ENCODE results near the gene PHLDA3. TPM values are rescaled to one million over a fixed set of nuclear protein-coding genes. Genes with fewer than 3 reads are reported as not detected.

PHLDA3 gene
- total and polyA plus RNA-seq, 2 of the 13 experiments (the other 11 are each of a cell fraction or from before 2014, with no cell fraction given) = 16.7 to 33.6 TPM

DNA sequence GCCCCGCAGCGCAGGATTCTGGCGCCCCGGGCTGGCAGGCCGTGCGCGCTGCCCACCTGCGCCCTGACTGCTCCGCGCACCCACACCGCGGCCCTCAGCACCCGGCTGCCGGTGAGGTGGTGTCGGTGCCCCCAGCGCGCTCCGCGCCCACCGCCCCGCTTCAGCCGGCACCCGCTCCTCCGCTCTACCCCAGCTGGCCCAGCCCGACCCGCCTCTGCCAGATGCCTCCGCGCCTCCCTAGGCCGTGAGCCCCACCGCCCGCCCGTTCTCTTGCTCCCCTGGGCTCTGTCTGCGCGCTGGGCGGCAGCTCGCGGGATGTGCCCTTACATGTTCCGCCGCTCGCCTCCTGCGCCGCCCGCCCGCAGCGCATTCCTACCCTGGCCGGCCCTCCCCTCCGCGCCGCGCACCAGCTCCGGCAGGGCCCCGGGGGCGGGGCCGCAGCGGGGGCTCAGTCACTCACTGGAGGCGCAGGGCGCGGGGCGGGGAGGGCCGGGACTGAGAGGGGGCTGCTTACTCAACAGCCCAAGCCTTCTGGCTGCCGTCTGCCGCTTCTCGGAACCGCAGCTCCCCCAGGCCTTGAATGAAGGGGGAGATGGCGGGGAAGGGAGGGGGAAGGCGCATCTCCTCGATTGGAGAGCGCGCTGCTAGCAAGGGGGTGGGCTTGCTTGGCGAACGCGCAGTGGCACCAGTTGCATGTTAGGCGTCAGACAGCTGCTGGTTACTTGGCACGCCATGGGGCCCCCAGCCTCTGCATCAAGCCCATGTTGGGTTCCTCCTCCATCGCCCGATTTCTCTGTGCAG lies at the start of gene PHLDA3 (continued):
- TF ChIP-seq NR1H2 (CRISPR knock-in tag; IDR thresholded peaks at IDR 0.05; ENCODE audit: borderline replicate concordance, low read depth) (no peak), SP4 (CRISPR knock-in tag; IDR thresholded peaks at IDR 0.05) (peak; percentile 66; the same call in 1 of the 2 replicates), ZSCAN9 (CRISPR knock-in tag; IDR thresholded peaks at IDR 0.05; ENCODE audit: borderline replicate concordance) (no peak), ZNF879 (CRISPR knock-in tag; IDR thresholded peaks at IDR 0.05) (no peak), TARDBP (CRISPR knock-in tag; IDR thresholded peaks at IDR 0.05) (0 out of 2 replicates have a peak, but pooled peaks have one; percentile 57), ZFP37 (CRISPR knock-in tag; IDR thresholded peaks at IDR 0.05; ENCODE audit: borderline replicate concordance) (no peak), MBNL3 (CRISPR knock-in tag; conservative IDR thresholded peaks at IDR 0.05) (no peak), SMARCE1 (IDR thresholded peaks at IDR 0.05; ENCODE audit: borderline replicate concordance) (no peak), RFX1 (IDR thresholded peaks at IDR 0.05) (no peak), MYNN (CRISPR knock-in tag; IDR thresholded peaks at IDR 0.05; ENCODE audit: low read depth) (no peak), FOXC1 (CRISPR knock-in tag; IDR thresholded peaks at IDR 0.05; ENCODE audit: borderline replicate concordance) (no peak), TCF7 (IDR thresholded peaks at IDR 0.05; ENCODE audit: low read depth) (no peak), HNF4A (CRISPR knock-in tag; IDR thresholded peaks at IDR 0.05) (no peak)
- TF ChIP-seq, protein P1, sequence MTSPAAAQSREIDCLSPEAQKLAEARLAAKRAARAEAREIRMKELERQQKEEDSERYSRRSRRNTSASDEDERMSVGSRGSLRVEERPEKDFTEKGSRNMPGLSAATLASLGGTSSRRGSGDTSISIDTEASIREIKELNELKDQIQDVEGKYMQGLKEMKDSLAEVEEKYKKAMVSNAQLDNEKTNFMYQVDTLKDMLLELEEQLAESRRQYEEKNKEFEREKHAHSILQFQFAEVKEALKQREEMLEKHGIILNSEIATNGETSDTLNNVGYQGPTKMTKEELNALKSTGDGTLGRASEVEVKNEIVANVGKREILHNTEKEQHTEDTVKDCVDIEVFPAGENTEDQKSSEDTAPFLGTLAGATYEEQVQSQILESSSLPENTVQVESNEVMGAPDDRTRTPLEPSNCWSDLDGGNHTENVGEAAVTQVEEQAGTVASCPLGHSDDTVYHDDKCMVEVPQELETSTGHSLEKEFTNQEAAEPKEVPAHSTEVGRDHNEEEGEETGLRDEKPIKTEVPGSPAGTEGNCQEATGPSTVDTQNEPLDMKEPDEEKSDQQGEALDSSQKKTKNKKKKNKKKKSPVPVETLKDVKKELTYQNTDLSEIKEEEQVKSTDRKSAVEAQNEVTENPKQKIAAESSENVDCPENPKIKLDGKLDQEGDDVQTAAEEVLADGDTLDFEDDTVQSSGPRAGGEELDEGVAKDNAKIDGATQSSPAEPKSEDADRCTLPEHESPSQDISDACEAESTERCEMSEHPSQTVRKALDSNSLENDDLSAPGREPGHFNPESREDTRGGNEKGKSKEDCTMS (CRISPR knock-in tag; conservative IDR thresholded peaks at IDR 0.05) = no peak
- TF ChIP-seq, protein P2, sequence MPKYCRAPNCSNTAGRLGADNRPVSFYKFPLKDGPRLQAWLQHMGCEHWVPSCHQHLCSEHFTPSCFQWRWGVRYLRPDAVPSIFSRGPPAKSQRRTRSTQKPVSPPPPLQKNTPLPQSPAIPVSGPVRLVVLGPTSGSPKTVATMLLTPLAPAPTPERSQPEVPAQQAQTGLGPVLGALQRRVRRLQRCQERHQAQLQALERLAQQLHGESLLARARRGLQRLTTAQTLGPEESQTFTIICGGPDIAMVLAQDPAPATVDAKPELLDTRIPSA (CRISPR knock-in tag; IDR thresholded peaks at IDR 0.05; ENCODE audit: borderline replicate concordance) = peak; percentile 59; the same call in 1 of the 2 replicates
- TF ChIP-seq, protein P3, sequence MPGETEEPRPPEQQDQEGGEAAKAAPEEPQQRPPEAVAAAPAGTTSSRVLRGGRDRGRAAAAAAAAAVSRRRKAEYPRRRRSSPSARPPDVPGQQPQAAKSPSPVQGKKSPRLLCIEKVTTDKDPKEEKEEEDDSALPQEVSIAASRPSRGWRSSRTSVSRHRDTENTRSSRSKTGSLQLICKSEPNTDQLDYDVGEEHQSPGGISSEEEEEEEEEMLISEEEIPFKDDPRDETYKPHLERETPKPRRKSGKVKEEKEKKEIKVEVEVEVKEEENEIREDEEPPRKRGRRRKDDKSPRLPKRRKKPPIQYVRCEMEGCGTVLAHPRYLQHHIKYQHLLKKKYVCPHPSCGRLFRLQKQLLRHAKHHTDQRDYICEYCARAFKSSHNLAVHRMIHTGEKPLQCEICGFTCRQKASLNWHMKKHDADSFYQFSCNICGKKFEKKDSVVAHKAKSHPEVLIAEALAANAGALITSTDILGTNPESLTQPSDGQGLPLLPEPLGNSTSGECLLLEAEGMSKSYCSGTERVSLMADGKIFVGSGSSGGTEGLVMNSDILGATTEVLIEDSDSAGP (CRISPR knock-in tag; IDR thresholded peaks at IDR 0.05; ENCODE audit: borderline replicate concordance) = no peak; the same call in none of the 2 replicates
- TF ChIP-seq, protein P4, sequence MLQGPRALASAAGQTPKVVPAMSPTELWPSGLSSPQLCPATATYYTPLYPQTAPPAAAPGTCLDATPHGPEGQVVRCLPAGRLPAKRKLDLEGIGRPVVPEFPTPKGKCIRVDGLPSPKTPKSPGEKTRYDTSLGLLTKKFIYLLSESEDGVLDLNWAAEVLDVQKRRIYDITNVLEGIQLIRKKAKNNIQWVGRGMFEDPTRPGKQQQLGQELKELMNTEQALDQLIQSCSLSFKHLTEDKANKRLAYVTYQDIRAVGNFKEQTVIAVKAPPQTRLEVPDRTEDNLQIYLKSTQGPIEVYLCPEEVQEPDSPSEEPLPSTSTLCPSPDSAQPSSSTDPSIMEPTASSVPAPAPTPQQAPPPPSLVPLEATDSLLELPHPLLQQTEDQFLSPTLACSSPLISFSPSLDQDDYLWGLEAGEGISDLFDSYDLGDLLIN (CRISPR knock-in tag; IDR thresholded peaks at IDR 0.05; ENCODE audit: borderline replicate concordance) = no peak
- TF ChIP-seq, protein P5, sequence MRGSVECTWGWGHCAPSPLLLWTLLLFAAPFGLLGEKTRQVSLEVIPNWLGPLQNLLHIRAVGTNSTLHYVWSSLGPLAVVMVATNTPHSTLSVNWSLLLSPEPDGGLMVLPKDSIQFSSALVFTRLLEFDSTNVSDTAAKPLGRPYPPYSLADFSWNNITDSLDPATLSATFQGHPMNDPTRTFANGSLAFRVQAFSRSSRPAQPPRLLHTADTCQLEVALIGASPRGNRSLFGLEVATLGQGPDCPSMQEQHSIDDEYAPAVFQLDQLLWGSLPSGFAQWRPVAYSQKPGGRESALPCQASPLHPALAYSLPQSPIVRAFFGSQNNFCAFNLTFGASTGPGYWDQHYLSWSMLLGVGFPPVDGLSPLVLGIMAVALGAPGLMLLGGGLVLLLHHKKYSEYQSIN (CRISPR knock-in tag; IDR thresholded peaks at IDR 0.05; ENCODE audit: borderline replicate concordance) = no peak
- TF ChIP-seq, protein P6, sequence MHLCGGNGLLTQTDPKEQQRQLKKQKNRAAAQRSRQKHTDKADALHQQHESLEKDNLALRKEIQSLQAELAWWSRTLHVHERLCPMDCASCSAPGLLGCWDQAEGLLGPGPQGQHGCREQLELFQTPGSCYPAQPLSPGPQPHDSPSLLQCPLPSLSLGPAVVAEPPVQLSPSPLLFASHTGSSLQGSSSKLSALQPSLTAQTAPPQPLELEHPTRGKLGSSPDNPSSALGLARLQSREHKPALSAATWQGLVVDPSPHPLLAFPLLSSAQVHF (CRISPR knock-in tag; IDR thresholded peaks at IDR 0.05) = 0 out of 2 replicates have a peak, but pooled peaks have one; percentile 25
